Ecto neural progenitor cell (in vitro differentiated cells): ENCODE results near the gene SDSL.
A peak's percentile ranks its signal among the peaks of the same experiment; 100 is the strongest.

Experiments
- DNase-seq: peaks from one replicate; pipeline ENCODE4 v3.0.0-alpha.2; 2018; ENCODE audit warnings: low spot score

SDSL gene

GRCh38 chr12:113422030-113422885 lies at the start of gene SDSL:
Gene SDSL, plus strand, starts transcription at chr12:113422380. Its CDS starts 5,603 bp downstream, at chr12:113427983.
- DNase-seq: peak; percentile 83

- DNase-seq: no peak
Measured at GRCh38 chr12:113373440-113373839, 48.7 kb upstream of the SDSL start.

- DNase-seq: no peak
Measured at GRCh38 chr12:113373969-113374368, 48.2 kb upstream of the SDSL start.

GRCh38 chr12:113374823-113375428 lies 47.3 kb upstream of the SDSL start:
- no peak for DNase-seq

GRCh38 chr12:113378291-113378690 lies 43.9 kb upstream of the SDSL start:
- no peak for DNase-seq

GRCh38 chr12:113381220-113381619 lies 41.0 kb upstream of the SDSL start:
- DNase-seq: no peak

GRCh38 chr12:113382206-113382605 lies 40.0 kb upstream of the SDSL start:
- no peak for DNase-seq

- no peak for DNase-seq
Measured at GRCh38 chr12:113384778-113385177, 37.4 kb upstream of the SDSL start.

- DNase-seq: no peak
Measured at GRCh38 chr12:113385282-113385882, 36.8 kb upstream of the SDSL start.

GRCh38 chr12:113386866-113387566 lies 35.2 kb upstream of the SDSL start:
- no peak for DNase-seq

- DNase-seq: no peak
Measured at GRCh38 chr12:113387631-113388030, 34.5 kb upstream of the SDSL start.

- no peak for DNase-seq
Measured at GRCh38 chr12:113388351-113388750, 33.8 kb upstream of the SDSL start.

- no peak for DNase-seq
Measured at GRCh38 chr12:113390064-113391043, 31.8 kb upstream of the SDSL start.

- no peak for DNase-seq
Measured at GRCh38 chr12:113391145-113391544, 31.0 kb upstream of the SDSL start.

GRCh38 chr12:113391650-113392337 lies 30.4 kb upstream of the SDSL start:
- DNase-seq: no peak

- DNase-seq: no peak
Measured at GRCh38 chr12:113392520-113392919, 29.7 kb upstream of the SDSL start.

GRCh38 chr12:113392988-113393579 lies 29.1 kb upstream of the SDSL start:
- DNase-seq: peak; percentile 80

- no peak for DNase-seq
Measured at GRCh38 chr12:113393749-113394148, 28.4 kb upstream of the SDSL start.

GRCh38 chr12:113395119-113395518 lies 27.1 kb upstream of the SDSL start:
- DNase-seq: no peak

GRCh38 chr12:113396200-113396599 lies 26.0 kb upstream of the SDSL start:
- DNase-seq: no peak
